Central memory CD4-positive, alpha-beta T cell (primary cell): ENCODE data around the gene MAMDC4.
"Not testable (repeated sequence)": the region's sequence is repeated elsewhere in the genome, so short reads cannot be mapped to it uniquely, and the experiment has no call there.

Experiments used
- DNase-seq: peaks from one replicate; pipeline ENCODE4 v3.0.0; 2022

The MAMDC4 gene

GRCh38 chr9:136825295-136826187 is 26.6 kb upstream of the MAMDC4 start:
- no peak for DNase-seq

GRCh38 chr9:136826188-136826541 is 26.0 kb upstream of the MAMDC4 start:
- DNase-seq: no peak

DNA sequence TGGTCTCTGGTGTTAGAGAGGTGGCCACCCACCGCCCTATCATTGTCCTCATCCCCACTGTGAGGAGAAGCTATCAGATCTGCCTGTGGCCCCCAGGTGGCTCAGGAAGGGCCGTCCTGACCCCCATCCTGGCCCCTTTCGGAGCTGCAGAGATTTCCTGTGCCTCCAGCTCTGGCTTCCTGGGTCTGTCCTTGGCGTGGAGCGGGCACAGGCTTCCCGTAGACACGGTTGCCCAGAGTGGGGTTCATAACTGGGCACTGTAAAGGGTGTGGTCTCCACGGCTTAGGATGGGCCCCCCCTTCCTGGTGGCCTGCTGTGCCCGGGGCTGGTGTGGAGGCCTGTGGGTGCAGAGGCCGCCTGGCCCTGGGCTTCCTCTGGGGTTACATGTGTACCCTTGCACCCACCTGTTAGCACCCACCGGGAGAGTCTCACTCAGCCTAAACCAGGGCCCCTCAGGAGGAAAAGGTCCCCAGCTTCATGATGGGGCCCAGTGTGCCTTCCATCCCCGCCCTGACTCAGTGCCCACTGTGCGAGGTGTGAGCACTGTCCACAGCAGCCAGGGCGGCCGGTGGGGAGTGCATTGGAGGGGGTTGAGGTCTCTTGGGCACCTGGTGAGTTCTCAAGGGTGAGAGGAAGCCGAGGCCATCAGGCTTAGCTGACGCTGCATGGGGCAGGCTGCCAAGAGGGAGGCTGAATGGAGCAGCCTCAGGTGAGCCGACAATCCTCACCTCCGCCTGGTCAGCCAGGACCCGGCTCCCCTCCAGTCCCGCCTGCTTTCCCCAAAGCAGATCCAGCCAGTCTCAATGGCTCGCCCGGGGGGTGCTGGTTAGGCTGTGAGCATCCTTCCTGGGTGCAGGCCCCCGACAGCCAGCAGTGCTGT is 25.2 kb upstream of the MAMDC4 start:
- no peak for DNase-seq

- DNase-seq: no peak
Measured at GRCh38 chr9:136827794-136828473, 24.2 kb upstream of the MAMDC4 start.

DNA sequence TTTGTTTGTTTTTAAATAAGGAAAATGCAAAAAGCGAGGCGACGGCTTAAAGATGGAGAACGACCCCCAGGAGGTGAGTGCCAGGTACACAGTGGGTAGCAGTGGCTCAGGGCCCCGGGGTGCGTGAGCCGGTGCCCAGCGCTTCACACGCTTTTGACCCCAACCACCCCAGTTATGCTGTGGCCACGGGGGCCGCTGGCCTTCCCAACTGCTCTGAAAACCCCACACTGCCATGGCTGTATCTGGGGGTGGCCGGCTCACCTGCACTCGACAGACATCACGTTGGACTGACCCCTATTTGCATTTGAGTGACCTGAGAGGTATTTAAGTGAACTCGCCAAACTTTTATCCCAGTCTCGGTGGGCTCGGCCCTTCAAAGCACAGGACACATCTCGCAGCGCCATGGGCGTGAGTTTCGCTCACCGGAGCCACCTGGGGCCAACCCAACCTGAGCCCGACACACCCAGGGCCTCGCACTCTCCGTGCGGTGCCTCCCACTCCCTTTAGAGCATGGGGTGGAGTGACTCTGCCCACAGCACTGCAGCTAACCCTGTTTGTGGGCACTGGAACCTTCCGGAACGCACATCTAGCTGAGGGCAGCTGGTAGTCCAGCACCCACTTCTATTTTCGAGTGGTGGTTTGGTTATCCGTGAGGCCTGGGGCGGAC is 23.5 kb upstream of the MAMDC4 start:
- DNase-seq: no peak

GRCh38 chr9:136829412-136829811 is 22.7 kb upstream of the MAMDC4 start:
- no peak for DNase-seq

- no peak for DNase-seq
Measured at GRCh38 chr9:136829981-136830885, 21.9 kb upstream of the MAMDC4 start.

- no peak for DNase-seq
Measured at GRCh38 chr9:136831002-136831719, 21.0 kb upstream of the MAMDC4 start.

- DNase-seq: no peak
Measured at GRCh38 chr9:136831720-136832104, 20.4 kb upstream of the MAMDC4 start.

DNA sequence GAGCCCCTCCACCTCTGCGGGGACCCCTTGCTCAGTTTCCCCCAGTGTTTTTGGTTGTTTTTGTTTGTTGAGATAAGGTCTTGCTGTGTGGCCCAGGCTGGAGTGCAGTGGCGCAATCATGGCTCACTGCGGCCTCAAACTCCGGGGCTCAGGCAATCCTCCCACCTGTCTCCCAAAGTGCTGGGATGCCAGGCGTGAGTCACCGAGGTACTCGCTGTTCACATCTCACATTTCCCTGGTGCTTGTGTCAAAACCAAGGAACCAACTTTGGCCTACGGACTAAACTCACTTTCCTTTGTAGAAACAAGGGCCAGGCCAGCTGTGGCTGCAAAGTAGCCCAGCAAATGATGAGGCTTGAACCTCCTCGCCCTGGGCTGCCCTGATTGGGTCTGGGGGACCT is 19.6 kb upstream of the MAMDC4 start:
- DNase-seq: no peak

- not testable (repeated sequence) for DNase-seq
Measured at GRCh38 chr9:136833381-136834048, 18.6 kb upstream of the MAMDC4 start.

DNA sequence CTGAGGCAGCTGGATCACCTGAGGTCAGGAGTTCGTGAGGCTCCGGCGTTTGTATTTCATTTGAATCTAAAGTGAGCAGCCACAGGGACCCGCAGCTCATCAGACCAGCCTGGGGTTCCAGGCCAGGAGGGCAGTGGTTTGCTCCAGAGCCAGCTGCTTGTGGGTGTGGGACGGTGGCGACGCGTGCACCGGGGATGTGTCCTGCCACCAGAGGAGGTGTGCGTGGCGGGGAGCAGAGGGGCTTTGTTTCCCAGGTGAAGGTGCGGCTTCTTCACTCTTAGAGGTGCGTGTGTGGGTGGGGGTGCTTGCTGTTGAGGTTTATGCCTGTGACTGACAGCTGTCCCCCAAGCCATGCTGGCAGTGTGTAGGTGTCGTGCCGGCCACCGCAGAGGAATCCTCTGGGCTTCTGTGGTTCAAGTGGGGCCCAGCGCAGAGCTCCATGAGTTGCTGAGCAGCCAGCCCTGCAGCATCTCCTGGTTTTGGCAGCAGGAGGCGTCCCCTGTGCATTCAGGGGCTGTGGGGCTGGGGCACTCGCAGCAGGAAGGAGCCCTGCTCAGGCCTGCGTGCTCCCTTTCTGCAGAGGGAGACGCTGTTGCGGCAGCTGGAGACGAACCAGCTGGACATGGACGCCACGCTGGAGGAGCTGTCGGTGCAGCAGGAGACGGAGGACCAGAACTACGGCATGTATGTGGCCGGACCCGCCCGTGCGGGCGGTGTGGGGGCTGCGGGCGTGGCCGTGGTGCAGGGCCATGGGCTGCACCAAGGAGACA is 16.8 kb upstream of the MAMDC4 start:
- no peak for DNase-seq

DNA sequence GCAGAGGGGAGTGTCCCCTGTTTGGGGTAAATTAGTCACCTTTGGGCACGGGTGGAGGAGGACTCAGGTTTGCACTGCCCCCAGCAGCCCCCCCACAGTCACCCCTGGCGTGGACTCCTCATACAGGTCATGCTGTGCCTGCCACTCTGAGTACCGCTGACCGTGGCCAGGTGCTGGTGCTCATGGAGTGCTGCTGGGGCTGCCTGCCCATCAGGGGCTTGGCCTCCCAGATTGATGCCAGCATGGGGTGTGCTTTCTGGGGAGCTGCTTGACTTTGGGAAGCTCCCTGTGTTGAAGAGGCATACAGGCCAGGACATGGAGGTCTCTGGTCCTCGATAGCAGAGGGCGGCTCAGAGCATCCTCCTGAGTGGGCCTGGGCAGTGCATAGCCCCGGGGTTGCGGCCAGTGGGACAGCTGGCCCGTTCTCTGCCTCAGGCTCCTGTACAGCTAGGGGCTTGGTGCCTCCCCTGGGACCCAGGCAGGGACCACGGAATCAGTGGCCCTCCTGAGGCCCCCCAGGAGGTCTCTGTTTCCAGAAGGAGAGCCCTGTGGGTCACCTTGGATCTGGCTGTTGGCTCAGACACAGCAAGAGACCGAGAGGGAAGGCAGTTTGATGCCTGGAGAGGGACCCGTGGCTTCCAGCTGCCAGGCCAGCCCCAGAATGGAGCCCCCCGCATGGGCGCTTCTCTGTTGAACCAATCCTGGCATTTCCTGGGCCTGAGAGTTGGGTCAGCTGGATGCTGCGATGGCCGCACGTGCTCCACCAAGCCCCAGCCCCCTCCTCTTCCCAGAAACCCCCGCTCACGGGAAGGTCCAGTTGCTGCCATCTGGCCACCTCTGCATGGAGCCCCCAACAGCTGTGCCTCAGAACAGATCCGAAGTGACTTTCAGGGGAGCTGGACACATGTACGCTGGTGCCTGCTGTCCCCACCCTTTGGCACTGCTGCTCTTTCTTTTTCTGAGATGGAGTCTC is 15.9 kb upstream of the MAMDC4 start:
- DNase-seq: no peak

DNA sequence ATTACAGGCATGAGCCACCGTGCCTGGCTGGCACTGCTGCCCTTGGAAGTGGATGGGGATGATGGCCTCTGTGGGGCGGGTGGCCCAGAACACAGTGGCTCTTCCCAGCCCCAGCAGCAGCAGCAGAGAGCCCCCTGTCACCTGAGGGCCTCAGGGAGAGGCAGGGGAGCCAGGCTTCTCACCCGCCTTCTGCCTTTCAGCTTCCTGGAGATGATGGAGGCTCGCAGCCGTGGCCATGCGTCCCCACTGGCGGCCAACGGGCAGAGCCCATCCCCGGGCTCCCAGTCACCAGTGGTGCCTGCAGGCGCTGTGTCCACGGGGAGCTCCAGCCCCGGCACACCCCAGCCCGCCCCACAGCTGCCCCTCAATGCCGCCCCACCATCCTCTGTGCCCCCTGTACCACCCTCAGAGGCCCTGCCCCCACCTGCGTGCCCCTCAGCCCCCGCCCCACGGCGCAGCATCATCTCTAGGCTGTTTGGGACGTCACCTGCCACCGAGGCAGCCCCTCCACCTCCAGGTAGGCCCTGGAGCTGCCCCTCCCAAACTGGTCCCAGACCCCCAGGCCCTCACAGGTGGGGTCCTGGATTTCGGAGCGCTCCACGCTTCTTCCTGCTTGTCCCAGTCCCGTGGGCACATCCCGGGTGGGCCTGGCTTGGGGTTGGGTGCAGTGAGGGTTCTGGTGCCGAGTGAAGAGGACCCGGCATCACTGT is 14.8 kb upstream of the MAMDC4 start:
- no peak for DNase-seq

DNA sequence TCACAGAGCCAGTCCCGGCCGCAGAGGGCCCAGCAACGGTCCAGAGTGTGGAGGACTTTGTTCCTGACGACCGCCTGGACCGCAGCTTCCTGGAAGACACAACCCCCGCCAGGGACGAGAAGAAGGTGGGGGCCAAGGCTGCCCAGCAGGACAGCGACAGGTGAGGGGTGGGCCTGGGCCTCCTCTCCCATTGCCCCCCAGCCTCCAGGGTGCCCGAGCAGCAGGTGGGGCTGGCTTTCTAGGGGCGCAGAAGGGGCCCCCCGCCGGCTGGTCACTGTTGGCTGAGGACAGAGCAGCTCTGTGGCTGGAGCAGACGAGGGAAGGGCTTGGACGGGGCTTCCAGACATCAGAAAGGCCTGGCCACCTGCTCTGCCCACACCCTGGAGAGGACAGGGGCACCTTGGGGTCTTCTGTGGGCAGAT is 14.3 kb upstream of the MAMDC4 start:
- DNase-seq: not testable (repeated sequence)

GRCh38 chr9:136838314-136839228 is 13.6 kb upstream of the MAMDC4 start:
- no peak for DNase-seq
